ENCODE data around the gene UNC119B. TPM values are rescaled to one million over a fixed set of nuclear protein-coding genes. Genes with fewer than 3 reads are reported as not detected.
"Not testable (repeated sequence)": the region's sequence is repeated elsewhere in the genome, so short reads cannot be mapped to it uniquely, and the experiment has no call there.

UNC119B gene
- 14.3 and 14.4 TPM in 2 replicates for total RNA-seq (2014; rRNA removed; shearing (Covaris generic))

DNA sequence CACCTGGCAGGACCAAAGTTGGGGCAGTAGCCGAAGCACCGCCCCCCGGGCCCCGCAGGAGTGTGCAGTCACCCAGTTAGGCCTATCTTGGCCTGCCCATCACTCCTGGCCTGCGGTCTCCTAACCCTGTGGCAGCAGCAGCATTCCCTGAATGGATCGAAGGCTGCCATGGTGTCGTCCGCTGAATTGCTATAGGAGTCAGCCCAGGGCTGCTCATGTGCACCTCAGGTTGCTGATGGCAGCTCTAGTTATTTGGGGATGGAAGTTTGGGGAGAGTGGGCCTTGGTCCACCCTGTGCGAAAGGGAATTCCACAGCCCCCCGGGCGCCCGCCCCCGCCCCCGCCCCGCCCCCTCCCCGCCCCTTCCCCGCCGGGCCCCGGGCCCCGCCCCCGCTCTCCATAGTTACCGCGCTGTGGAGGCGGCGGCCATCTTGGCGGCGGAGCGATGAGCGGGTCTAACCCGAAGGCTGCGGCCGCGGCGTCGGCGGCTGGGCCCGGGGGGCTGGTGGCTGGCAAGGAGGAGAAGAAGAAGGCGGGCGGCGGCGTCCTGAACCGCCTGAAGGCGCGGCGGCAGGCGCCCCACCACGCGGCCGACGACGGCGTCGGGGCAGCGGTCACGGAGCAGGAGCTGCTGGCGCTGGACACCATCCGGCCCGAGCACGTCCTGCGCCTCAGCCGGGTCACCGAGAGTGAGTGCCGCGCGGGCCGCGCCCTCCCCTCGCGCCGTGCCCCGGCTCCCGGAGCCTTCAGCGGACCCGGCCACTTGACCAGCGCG lies at the start of gene UNC119B:
Gene UNC119B (plus strand): TSS at position 428 of the 774 bp plus-strand sequence. CDS start 17 bp downstream, at position 445.
- DNase-seq (ENCODE audit: low spot score), result peak; percentile 30

DNA sequence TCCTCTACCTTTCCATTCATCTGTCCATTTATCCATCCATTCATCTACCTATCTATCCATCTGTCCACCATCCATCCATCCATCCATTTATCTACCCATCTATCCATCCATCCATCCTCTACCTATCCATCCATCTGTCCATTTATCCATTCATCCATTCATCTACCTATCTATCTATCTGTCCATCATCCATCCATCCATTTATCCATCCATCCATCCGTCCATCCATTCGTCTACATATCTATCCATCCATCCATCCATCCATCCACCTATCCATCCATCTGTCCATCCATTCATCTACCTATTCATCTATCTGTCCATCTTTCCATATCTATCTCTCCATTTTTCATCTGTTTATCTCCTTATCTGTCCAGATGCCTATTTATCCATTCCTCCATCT lies 48.8 kb upstream of the UNC119B start:
- no peak for DNase-seq (ENCODE audit: low spot score)

DNA sequence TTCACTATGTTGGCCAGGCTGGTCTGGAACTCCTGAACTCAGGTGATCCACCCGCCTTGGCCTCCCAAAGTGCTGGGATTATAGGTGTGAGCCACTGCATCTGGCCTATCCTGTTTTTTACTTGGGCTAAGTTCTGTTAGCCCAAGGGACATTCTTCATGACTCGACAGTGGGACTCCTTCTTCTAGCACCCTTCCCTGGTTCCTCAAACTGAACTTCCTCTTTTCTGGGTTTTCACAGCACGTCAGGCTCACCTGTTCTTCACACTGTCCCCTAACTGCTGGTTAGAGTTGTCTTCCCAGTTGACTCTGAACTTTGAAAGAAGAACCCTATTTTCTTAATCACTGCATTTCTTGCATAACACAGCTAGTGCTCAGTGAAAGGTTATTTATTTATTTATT lies 47.4 kb upstream of the UNC119B start:
- DNase-seq (ENCODE audit: low spot score), result no peak

DNA sequence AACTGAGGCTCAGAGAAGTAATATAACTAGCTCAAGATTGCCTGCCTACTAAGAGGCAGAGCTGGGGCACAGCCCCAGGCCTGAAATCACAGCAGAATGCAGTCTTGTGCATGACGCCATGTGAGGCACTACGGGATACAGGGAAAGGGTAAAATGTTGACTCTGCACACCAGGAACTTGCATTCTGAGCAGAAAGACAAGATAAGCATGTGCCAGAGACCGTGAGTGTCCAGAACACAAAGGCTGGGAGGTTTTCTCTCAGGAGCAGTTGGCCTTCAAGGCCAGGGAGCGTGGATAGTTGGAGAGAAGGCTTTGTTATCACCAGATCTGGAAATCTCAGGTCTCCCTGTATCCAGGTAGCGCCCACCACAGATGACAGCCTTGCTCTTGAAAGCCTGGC lies 46.5 kb upstream of the UNC119B start:
- no peak for DNase-seq (ENCODE audit: low spot score)

DNA sequence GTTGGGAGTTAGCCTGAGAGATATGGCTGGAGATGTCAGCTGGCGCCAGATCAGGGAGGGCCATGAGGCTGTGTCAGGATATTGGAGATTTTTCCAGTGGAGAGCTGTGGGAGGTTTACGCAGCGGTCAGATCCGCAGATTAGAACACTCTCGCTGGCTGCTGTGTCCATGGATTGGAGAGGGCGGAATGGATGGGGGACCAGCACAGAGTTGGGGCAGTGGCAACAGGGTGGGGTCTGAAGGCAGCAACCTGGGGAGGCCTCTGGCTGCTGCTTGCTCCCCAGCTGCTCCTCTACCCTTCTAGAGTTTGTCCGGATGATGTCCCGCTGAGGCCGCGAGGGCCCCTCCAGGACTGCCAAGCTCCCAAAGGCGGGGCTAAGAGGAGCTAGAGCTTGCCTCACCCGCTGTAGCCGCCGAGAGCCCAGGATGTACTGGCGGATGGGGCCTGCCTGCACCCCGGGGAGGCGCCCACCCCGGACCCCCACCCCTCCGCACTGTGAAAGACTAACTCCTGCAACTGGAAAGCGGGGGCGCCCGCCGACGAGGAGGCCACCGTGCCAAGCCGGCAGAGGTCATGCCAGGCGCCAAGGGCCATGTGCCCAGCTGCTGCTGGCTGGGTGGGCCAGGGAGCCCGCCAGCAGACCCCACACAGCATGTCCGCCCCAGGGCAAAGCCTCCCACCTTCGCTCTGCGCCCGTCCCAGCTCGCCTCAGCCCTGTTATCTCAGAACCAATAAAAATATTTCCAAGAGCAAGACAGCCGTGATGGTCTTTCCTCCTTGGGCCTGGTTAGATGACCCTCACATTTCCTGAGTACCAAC lies 43.5 kb upstream of the UNC119B start:
- DNase-seq (ENCODE audit: low spot score), result no peak

DNA sequence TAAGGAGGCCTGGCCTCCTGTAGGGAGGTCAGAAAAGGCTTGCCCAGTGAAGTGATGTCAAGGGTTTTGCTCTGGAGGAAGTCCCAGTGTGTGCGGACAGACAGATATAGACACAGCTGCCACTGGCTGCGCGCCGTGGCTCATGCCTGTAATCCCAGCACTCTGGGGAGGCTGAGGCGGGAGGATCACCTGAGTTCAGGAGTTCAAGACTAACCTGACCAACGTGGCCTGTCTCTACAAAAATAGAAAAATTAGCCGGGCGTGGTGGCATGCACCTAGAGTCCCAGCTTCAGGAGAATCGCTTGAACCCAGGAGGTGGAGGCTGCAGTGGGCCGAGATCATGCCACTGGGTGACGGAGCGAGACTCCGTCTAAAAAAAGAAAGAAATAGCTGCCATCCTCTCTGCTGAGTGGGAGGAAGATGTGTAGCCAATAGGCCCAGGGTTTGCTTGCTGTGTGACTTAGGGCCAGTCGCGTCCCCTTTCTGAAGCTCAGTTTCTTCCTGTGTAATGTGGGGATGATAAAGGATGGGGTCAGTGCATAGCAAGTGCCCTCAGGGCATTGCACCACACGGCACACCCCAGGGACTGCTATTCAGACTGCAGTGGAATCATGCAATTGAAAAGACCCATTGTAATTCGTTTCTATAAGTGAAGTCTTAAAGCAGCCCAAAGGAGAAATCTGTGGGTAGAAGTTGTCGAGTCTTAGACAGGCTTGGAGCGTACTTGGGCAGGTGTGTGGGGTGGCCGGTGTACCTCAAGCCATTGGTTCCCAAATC lies 42.0 kb upstream of the UNC119B start:
- DNase-seq (ENCODE audit: low spot score), result no peak

DNA sequence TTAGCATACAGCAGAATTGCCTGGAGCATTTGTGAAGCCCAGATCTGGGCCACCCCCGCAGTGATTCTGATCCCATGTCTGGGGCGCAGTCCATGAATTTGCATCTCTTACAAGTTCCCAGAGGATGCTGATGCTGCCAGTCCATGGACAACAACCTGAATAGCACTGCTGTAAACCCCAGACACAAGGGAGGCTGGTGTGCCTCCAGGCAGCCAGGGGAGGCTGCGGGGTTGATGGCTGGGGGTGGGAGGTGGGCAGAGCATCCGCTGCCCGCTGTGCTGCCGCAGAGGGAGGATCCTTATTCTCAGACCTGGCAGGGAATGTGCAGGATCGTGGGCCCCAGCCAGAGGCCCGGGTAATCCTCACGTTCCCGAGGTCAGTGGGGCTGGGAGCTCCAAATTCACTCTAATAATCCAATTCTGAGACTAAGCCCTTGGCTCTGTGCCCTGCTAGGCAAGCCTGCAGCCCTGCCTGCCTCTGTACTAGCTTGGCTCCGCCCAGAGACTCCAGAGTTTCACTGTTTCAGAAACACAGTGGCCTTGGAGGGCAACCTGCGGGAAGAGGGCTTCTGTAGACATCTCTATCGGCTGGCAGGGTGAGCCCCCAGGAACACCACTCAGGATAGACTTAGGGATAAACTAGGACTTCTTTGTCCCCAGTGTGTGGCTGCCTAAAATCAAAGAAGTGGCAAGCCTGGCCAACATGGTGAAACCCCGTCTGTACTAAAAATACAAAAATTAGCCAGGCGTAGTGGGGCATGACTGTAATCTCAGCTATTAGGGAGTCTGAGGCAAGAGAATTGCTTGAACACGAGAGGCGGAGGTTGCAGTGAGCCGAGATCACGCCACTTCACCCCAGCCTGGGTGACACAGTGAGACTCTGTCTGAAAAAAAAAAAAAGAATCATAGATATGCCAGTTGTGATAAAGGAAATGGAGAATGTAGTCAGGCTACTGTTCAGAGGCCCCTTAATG lies 41.1 kb upstream of the UNC119B start:
- DNase-seq (ENCODE audit: low spot score), result no peak

DNA sequence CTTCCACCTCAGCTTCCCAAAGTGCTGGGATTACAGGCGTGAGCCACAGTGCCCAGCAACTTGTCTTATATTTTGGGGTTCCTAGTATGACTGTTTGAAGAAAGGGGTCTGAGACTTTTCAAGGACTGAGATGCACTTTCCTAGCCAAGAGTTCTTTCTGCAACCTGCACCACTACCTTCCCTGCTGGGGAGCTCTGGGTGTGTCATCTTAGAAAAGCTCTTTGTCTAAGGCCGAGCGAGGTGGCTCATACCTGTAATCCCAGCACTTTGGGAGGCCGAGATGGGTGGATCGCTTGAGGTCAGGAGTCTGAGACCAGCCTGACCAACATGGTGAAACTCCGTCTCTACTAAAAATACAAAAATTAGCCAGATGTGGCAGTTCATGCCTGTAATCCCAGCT lies 40.0 kb upstream of the UNC119B start:
- DNase-seq (ENCODE audit: low spot score), result not testable (repeated sequence)

DNA sequence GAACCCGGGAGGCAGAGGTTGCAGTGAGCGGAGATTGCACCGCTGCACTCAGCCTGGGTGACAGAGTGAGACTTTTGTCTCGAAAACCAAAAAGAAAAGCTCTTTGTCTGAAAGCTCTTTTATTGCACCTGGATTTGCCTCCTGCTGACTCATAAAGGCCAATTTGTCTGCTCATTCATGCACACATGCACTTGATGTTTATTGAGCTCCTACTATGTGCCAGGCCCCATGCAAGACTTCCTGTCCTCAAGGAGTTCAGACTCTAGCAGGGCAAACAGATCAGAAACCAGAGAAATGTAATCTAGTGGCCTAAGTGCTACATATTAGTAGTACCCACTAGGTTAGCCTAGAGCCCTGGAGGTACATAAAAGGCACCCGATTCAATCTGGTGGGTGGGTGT lies 39.6 kb upstream of the UNC119B start:
- no peak for DNase-seq (ENCODE audit: low spot score)

DNA sequence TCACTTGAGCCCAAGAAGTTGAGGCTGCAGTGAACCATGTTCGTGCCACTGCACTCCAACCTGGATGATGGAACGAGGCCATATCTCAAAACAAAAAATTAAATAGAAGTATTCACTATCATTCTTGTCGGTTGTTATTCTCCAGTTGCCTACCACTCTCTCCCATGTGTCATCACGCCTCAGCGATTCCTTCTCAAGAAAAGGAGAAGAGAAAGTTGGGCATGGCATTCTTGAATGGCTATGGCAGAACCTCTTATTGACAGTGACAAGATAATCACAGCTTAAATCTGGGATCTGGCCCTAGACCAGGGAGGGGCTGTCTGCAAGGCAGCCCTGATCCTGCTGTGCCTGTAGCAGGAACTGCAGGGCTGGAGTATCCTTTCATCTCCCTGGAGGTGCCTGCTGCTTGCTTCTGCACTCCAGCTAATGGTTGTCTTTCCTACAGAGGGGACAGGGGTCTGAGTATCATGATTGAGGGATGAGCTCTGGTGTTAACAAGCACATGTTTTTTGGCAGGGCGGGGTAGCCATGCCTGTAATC lies 36.1 kb upstream of the UNC119B start:
- no peak for DNase-seq (ENCODE audit: low spot score)

DNA sequence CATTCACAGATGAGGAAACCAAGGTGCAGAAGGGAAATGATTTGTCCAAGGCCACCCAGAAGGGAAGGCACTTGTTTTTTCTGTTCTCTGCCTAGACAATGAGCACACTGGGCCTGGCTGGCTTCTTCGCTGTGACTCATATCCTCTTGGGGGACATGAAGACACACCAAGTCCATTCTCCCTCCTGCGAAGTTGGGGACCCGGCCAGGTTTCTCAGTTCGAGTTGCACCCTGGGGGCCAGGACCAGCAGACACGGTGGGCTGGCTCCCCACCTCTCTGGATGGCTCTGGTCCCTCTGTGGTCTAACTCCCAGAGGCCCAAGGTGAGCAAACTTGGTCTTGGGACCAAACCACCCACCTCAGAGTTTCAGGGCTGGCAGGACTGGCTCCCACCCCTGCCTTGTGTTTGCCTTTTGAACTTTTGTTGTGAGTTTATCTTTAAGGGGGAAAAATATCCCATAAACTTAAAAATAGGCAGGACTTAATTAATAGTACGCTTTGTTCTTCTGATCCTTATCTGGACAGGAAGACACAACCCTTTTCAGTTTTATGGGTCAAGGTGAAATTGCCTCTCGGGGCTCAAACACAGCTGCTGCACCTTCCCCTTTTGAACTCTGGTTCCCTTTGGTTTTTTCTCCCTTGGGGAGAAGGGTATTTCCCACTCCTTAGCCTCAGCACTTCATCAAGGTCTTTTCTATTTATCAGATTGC lies 32.3 kb upstream of the UNC119B start:
- peak; percentile 31 for DNase-seq (ENCODE audit: low spot score)

DNA sequence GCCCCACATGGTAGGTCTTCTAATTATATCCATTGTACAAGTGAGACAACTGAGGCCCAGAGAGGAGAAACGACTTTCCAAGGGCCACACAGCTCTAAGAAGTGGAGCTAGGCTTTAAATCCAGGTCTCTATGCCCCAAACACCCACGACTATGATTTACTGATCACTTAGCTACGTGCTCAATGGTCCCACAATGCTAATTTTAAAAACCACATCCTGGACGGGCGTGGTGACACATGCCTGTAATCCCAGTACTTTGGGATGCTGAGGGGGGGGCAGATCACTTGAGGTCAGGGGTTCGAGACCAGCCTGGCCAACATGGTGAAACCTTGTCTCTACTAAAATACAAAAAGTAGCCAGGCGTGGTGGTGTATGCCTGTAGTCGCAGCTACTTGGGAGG lies 31.7 kb upstream of the UNC119B start:
- no peak for DNase-seq (ENCODE audit: low spot score)

DNA sequence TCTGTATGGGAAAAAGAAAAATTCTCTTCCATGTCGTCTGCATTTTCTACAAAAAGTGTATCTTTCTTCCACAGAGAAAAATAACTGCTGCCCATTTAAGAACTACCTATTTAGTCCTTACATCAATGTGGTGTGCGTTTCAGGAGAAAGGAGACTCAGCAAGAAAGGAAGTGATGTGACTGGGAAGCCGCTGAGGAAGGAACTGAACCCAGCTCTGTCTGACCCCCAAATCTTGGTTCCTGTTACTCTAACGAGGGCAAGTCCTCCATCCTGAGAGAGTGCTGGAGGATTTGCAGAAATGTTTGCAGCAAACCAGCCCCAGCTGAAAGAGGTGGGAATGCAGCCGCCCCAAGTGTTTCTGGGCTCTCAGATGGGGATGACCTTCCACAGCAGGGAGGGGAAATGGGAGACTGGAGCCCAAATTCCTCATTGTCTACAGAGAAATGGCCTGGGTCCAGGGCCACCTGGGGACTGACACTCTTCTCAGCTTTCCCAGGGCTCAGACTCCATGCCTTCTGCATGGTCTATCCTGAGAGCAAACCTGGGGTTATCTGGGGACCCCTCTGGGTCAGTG lies 30.0 kb upstream of the UNC119B start:
- DNase-seq (ENCODE audit: low spot score), result no peak

DNA sequence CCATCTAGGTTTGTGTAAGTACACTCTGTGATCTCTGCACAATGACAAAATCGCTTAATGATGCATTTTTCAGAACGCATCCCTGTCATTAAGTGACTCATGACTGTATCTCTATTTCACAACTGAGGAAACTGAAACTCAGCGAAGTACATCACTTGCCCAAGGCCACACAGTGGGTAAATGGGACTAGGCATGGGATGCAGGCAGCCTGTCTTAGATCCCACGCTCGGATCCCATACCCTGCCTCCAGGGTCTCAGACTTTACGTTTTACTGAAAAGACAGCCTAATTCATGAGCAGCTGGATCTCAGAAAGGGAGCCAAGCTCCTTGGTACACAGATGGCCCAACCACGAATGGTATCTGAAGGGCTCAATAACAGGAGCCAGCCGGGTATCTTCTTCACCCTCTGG lies 25.7 kb upstream of the UNC119B start:
- DNase-seq (ENCODE audit: low spot score), result no peak

DNA sequence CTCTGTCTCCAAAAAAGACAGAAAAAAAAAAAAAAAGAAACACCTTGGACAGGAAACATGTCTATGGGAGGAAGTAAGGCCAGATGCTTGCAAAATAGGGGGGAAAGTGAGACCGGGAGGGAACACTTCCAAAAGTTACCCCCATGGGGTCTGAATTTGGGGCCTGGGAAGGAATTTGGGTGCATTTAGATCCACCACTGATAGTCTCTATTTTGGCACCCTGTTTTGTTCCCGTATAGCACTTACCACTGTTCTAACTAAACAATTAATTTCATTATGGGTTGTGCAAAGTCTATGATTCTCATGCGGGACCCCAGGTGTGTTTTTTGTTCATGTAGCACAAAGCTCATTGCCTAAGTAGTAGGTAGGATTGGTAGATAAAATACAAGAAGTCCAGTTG lies 24.7 kb upstream of the UNC119B start:
- DNase-seq (ENCODE audit: low spot score), result no peak

DNA sequence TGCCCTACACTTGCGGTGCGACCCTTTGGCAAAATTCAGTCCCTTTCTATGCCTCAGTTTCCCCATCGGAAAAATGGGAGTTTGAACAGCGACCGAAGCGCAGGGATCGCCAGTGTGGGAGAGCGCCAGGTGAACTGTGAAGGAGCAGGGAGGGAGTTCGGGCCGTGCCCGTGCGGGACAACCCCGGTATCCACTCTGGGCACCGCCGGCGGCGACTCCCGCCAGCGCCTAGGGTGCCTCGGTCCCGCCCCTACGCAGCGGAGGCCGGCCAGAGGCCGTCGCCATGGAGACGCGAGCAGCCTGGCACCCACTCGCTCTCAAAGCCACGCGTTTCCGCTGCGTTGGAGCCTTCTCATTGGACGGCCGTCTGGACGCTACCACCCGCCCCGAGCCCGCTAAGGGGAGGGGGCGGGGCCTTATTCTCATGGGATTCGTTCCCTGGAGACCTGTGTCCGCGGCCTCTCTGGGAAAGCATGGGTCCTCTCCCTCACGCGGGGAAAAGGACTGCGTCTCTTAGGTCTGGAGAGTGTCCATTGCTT lies 24.0 kb upstream of the UNC119B start:
- DNase-seq (ENCODE audit: low spot score), result peak; percentile 98

DNA sequence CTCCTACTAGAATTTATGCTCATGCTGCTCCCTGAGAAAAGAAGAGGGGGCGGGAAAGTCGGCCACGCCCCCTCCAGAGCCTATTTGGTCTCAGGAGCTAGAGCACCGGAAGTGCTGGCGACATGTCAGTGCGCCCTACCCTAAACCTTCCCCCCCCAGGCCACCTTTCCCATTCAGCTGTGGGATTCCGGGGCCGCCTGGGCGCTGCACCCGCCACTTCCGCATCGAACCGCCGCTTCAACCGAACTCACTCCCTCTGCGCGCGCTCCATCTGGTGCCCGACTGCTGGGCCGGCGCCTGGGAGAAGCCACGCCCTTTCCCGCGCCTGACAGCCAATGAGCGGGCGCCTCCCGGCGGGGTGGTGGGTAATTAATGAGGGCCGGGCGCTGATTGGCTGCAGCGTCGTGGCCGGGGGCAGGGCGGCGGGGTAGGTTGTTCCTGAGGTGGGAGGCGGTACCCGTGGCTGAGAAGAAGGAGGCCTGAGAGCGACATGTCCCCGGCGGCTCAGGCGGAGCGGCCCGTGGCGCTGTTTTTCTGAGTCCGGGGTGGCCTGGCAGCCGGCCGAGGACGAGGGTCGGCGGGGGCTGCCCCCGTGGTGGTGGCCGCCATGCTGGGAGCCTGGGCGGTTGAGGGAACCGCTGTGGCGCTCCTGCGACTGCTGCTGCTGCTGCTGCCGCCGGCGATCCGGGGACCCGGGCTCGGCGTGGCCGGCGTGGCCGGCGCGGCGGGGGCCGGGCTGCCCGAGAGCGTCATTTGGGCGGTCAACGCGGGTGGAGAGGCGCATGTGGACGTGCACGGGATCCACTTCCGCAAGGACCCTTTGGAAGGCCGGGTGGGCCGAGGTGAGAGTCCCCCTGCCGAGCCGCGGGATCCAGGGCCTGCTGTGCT lies 23.3 kb upstream of the UNC119B start, which contains the start of gene MLEC:
Gene MLEC (plus strand): TSS at position 460 of the 888 bp plus-strand sequence. CDS start 148 bp downstream, at position 608.
- peak; percentile 96 for DNase-seq (ENCODE audit: low spot score)

DNA sequence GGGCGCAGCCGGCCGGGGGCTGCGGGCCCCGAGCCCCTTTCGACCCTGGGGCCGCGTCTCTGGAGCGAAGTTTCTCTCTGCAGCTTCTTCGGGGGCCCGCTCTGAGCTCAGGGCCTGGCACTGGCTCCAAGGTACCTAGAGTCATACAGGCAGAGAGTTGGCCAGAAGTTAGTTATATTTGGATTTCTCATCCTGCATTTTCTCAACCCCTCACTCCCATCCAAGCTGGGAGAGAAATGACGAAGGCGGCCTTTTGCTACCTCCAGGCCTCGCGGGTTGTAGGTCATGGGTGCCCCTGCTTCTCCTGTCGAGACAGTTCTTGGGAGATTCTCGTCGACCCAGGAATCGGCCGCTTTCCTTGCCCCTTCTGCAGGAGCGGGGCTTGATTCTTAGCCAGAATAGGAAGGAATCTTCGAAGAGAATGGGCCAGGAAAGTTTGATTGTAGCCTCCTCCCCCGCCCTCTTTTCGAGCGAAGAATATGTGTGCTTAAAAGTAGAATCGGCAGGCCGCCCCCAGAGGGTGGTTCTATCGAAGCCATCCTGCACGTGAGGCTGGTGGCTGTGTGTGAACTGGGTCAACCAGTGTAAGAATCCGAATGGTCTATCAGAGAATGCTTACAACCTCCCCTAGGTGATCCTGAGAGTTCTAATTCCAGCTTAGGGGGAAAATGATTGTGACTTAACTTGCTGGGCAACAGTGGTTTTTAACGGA lies 22.5 kb upstream of the UNC119B start:
- no peak for DNase-seq (ENCODE audit: low spot score)

All from H4 (cell line).